Astrocyte (in vitro differentiated cells and primary cell): Measurements from ENCODE around the gene PSME4. TPM values are rescaled to one million over a fixed set of nuclear protein-coding genes. Genes with fewer than 3 reads are reported as not detected.

Experiments used
- DNase-seq: peaks from one replicate; pipeline ENCODE4 v3.0.0-alpha.2; 2010; ENCODE audit warnings: low read depth
- FAIRE-seq: peaks from 2 replicates; lab custom pipeline; 2011; peaks lifted over from hg19 to GRCh38; lab: Jason Lieb, UNC
- H2AFZ ChIP-seq: 2 replicates; pipeline ENCODE4 v1.6.0; 2012; ENCODE audit warnings: low read depth, low read length, inconsistent platforms
- H3K27ac ChIP-seq: 2 replicates; pipeline ENCODE4 v1.5.1; 2011; ENCODE audit warnings: low read depth, low read length, inconsistent platforms
- H3K27me3 ChIP-seq: 2 replicates; pipeline ENCODE4 v1.6.0; 2011; ENCODE audit warnings: low read length, inconsistent platforms; ENCODE audit not compliant: insufficient read depth
- H3K36me3 ChIP-seq: 2 replicates; pipeline ENCODE4 v1.5.1; 2011; ENCODE audit warnings: low read length, inconsistent platforms; ENCODE audit not compliant: insufficient read depth
- H3K4me1 ChIP-seq: 2 replicates; pipeline ENCODE4 v1.5.1; 2011; ENCODE audit warnings: low read length, inconsistent platforms; ENCODE audit not compliant: insufficient read depth
- H3K4me2 ChIP-seq: 2 replicates; pipeline ENCODE4 v1.6.0; 2012; ENCODE audit warnings: low read length, inconsistent platforms
- H3K4me3 ChIP-seq: 2 replicates; pipeline ENCODE4 v1.5.1; 2011; ENCODE audit warnings: low read depth, mild to moderate bottlenecking, low read length, inconsistent platforms; ENCODE audit not compliant: insufficient read depth
- H3K79me2 ChIP-seq: 2 replicates; pipeline ENCODE4 v1.6.0; 2012; ENCODE audit warnings: mild to moderate bottlenecking, low read length, inconsistent platforms; ENCODE audit not compliant: insufficient read depth
- H3K9ac ChIP-seq: 2 replicates; pipeline ENCODE4 v1.6.0; 2012; ENCODE audit warnings: mild to moderate bottlenecking, low read length, inconsistent platforms
- H3K9me3 ChIP-seq: 2 replicates; pipeline ENCODE4 v1.5.1; 2012; ENCODE audit warnings: low read depth, mild to moderate bottlenecking, low read length, inconsistent platforms; ENCODE audit not compliant: insufficient read depth
- H4K20me1 ChIP-seq: 2 replicates; pipeline ENCODE4 v1.6.0; 2012; ENCODE audit warnings: low read length, inconsistent platforms; ENCODE audit not compliant: insufficient read depth
- H3K27ac Mint-ChIP-seq: one replicate; pipeline ENCODE4 v1.8.0; 2021; ENCODE audit warnings: mild to moderate bottlenecking, mixed read lengths; ENCODE audit not compliant: unreplicated experiment
- H3K27me3 Mint-ChIP-seq: one replicate; pipeline ENCODE4 v1.8.0; 2021; ENCODE audit warnings: low read depth, mixed read lengths; ENCODE audit not compliant: unreplicated experiment
- H3K36me3 Mint-ChIP-seq: one replicate; pipeline ENCODE4 v1.8.0; 2021; ENCODE audit warnings: low read depth, mixed read lengths; ENCODE audit not compliant: unreplicated experiment
- H3K4me1 Mint-ChIP-seq: one replicate; pipeline ENCODE4 v1.8.0; 2021; ENCODE audit warnings: low read depth, mixed read lengths; ENCODE audit not compliant: unreplicated experiment
- H3K4me3 Mint-ChIP-seq: one replicate; pipeline ENCODE4 v1.8.0; 2021; ENCODE audit warnings: mild to moderate bottlenecking, moderate library complexity, mixed read lengths; ENCODE audit not compliant: unreplicated experiment
- H3K9me3 Mint-ChIP-seq: one replicate; pipeline ENCODE4 v1.8.0; 2021; ENCODE audit warnings: mild to moderate bottlenecking, mixed read lengths; ENCODE audit not compliant: unreplicated experiment
- CTCF ChIP-seq: IDR thresholded peaks from 2 replicates; pipeline ENCODE4 v1.5.1; 2011; ENCODE audit warnings: low read depth, mild to moderate bottlenecking, inconsistent platforms, low read length, moderate library complexity; ENCODE audit not compliant: insufficient read depth
- EZH2 ChIP-seq: IDR thresholded peaks from 2 replicates; pipeline ENCODE4 v1.6.1; 2012; ENCODE audit warnings: mild to moderate bottlenecking, low read length, inconsistent platforms; ENCODE audit not compliant: insufficient read depth
- microRNA-seq: library from miRNA; unstranded; fragments of <30 nt; microRNA quantifications from one replicate; pipeline ENCODE4 v1.2.0, GENCODE V29; 2020
- total RNA-seq: library from RNA; stranded (reverse); gene quantifications from 2 replicates; pipeline ENCODE4 v1.2.1, GENCODE V29; 2021

Gene PSME4
- total RNA-seq, 1 donor from 2014 or later: 110 TPM

GRCh38 chr2:53819634-53820033 lies 151.2 kb downstream of the PSME4 start:
- no peak overlapping the region for H3K4me3 ChIP-seq
- FAIRE-seq (no peak), DNase-seq (no peak)
- TF ChIP-seq EZH2 (no peak), CTCF (no peak)
- peaks cover 26% of the 10 kb centered on the region for H3K36me3 ChIP-seq
- Mint-ChIP-seq H3K27ac (no peak overlapping the region), H3K36me3 (peaks cover 3% of the 10 kb centered on the region), H3K27me3 (no peaks in the 10 kb centered on the region), H3K4me1 (no peaks in the 10 kb centered on the region), H3K9me3 (no peaks in the 10 kb centered on the region), H3K4me3 (no peak overlapping the region)
- H3K27me3 ChIP-seq: no peaks in the 10 kb centered on the region
- no peaks in the 10 kb centered on the region for H3K9me3 ChIP-seq
- H3K79me2 ChIP-seq: no peaks in the 10 kb centered on the region
- no peak overlapping the region for H2AFZ ChIP-seq
- no peak overlapping the region for H3K27ac ChIP-seq
- H3K4me2 ChIP-seq: no peak overlapping the region
- no peaks in the 10 kb centered on the region for H3K4me1 ChIP-seq
- H3K9ac ChIP-seq: no peak overlapping the region
- no peaks in the 10 kb centered on the region for H4K20me1 ChIP-seq

GRCh38 chr2:53818854-53819435 lies 151.8 kb downstream of the PSME4 start:
- H3K4me2 ChIP-seq: no peak overlapping the region
- no peak for TF ChIP-seq EZH2
- TF ChIP-seq CTCF: no peak
- H3K4me1 ChIP-seq: no peaks in the 10 kb centered on the region
- no peaks in the 10 kb centered on the region for H3K27me3 Mint-ChIP-seq
- H3K9me3 Mint-ChIP-seq: no peaks in the 10 kb centered on the region
- H2AFZ ChIP-seq: no peak overlapping the region
- no peak overlapping the region for H3K9ac ChIP-seq
- no peak overlapping the region for H3K27ac Mint-ChIP-seq
- peaks cover 3% of the 10 kb centered on the region for H3K36me3 Mint-ChIP-seq
- DNase-seq (no peak), FAIRE-seq (no peak)
- peaks cover 30% of the 10 kb centered on the region for H3K36me3 ChIP-seq
- no peaks in the 10 kb centered on the region for H3K9me3 ChIP-seq
- no peak overlapping the region for H3K4me3 ChIP-seq
- no peaks in the 10 kb centered on the region for H3K27me3 ChIP-seq
- H3K27ac ChIP-seq: no peak overlapping the region
- H3K4me1 Mint-ChIP-seq: no peaks in the 10 kb centered on the region
- no peaks in the 10 kb centered on the region for H3K79me2 ChIP-seq
- H3K4me3 Mint-ChIP-seq: no peak overlapping the region
- H4K20me1 ChIP-seq: no peaks in the 10 kb centered on the region

Small RNA genes within 50 kb of the gene (microRNA-seq; reads per million reads assigned to microRNA genes)
- 1.1 reads per million for gene MIR3682

Other genes starting within 250 kb of the PSME4 start
- gene CHAC2, start 203.2 kb downstream of the PSME4 start, total RNA-seq: 3.1 and 3.6 TPM in 2 replicates
- 24.6 and 26.4 TPM in 2 replicates for gene ASB3, start 184.0 kb downstream of the PSME4 start, total RNA-seq
- gene ERLEC1, start 183.9 kb downstream of the PSME4 start, total RNA-seq: 54.2 and 60.7 TPM in 2 replicates
- gene GPR75, start 111.0 kb downstream of the PSME4 start, total RNA-seq: 4.0 and 5.0 TPM in 2 replicates
- 6.8 and 8.5 TPM in 2 replicates for gene ACYP2, start 144.6 kb upstream of the PSME4 start, total RNA-seq